ENCODE results near the gene ICA1. TPM values are rescaled to one million over a fixed set of nuclear protein-coding genes. Genes with fewer than 3 reads are reported as not detected.

Gene ICA1
- total and polyA plus RNA-seq, 2 of the 4 experiments (the other 2 are of a cell fraction): not detected

DNA sequence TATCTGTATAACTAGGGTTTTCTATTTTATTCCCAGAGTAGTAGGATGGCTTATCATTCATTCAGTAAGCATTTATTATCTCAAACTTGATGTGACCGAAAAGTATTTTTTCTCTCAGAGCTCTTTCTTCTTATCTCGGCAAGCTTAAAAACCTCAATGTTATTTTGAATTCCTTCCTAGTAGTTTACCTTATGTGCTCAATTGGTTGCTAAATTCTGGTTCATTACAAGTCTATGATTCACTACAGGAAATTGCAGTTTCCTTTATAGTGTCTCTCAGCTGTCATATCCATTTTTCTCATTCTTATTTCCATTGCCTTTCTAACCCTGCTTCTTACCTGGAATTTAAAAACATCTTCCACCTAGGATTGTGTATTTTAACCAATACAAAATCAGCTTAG, 12.6 kb upstream of the ICA1 start:
- no peak overlapping the region for H3K14ac ChIP-seq (replicated peaks; ENCODE audit: low read depth, low read length)
- intact Hi-C loops (cut with micrococcal nuclease): no loop called here
- H3K27ac ChIP-seq (ENCODE audit: insufficient read depth, low read length): no peak overlapping the region
- H3K9me1 ChIP-seq (ENCODE audit: insufficient read depth, low read length): no peaks in the 10 kb centered on the region
- no peak for TF ChIP-seq RCOR1 (IDR thresholded peaks at IDR 0.05; ENCODE audit: insufficient replicate concordance, low read length)
- TF ChIP-seq CEBPB (IDR thresholded peaks at IDR 0.05; ENCODE audit: low read depth, low read length): no peak
- no peak for TF ChIP-seq BHLHE40 (IDR thresholded peaks at IDR 0.05; ENCODE audit: low read depth, low read length)
- no peak for TF ChIP-seq SMC3 (IDR thresholded peaks at IDR 0.05; ENCODE audit: low read depth, low read length)
- TF ChIP-seq CHD1 (IDR thresholded peaks at IDR 0.05; ENCODE audit: low read depth, low read length): no peak
- no peak for TF ChIP-seq RFX5 (IDR thresholded peaks at IDR 0.05; ENCODE audit: low read depth, low read length)
- no peak for TF ChIP-seq RAD21 (IDR thresholded peaks at IDR 0.05; ENCODE audit: low read length)
- TF ChIP-seq, protein P1, sequence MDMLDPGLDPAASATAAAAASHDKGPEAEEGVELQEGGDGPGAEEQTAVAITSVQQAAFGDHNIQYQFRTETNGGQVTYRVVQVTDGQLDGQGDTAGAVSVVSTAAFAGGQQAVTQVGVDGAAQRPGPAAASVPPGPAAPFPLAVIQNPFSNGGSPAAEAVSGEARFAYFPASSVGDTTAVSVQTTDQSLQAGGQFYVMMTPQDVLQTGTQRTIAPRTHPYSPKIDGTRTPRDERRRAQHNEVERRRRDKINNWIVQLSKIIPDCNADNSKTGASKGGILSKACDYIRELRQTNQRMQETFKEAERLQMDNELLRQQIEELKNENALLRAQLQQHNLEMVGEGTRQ (IDR thresholded peaks at IDR 0.05; ENCODE audit: low read depth, low read length): no peak
- no peak for TF ChIP-seq FOS (IDR thresholded peaks at IDR 0.05; ENCODE audit: low read depth, low read length)
- TF ChIP-seq CTCF (conservative IDR thresholded peaks at IDR 0.05; ENCODE audit: low read depth, low read length): no peak
- no peak for TF ChIP-seq MXI1 (IDR thresholded peaks at IDR 0.05; ENCODE audit: borderline replicate concordance, low read depth, low read length)
- TF ChIP-seq, protein P2, sequence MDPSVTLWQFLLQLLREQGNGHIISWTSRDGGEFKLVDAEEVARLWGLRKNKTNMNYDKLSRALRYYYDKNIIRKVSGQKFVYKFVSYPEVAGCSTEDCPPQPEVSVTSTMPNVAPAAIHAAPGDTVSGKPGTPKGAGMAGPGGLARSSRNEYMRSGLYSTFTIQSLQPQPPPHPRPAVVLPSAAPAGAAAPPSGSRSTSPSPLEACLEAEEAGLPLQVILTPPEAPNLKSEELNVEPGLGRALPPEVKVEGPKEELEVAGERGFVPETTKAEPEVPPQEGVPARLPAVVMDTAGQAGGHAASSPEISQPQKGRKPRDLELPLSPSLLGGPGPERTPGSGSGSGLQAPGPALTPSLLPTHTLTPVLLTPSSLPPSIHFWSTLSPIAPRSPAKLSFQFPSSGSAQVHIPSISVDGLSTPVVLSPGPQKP (IDR thresholded peaks at IDR 0.05; ENCODE audit: borderline replicate concordance, low read depth, low read length): no peak
- no peak overlapping the region for H2AK5ac ChIP-seq (ENCODE audit: low read depth, low read length)
- no peaks in the 10 kb centered on the region for H3K36me3 ChIP-seq (ENCODE audit: control insufficient read depth, insufficient read depth, low read length)
- DNase-seq: no peak
- no peaks in the 10 kb centered on the region for H3K4me1 ChIP-seq (ENCODE audit: control insufficient read depth, insufficient read depth, low read length)
- H3K27me3 ChIP-seq (ENCODE audit: control insufficient read depth, insufficient read depth, low read length): no peaks in the 10 kb centered on the region
- ATAC-seq (ENCODE audit: low read depth): no peak
- in situ Hi-C loops (cut with MboI; ENCODE audit: low sequenced_read_pairs): no loop called here
- BruUV-seq (replicated peaks): no TSS peak
- H4K5ac ChIP-seq (ENCODE audit: low read depth, low read length): no peak overlapping the region
- CTCF ChIA-PET: no interaction called here
- H3K9ac ChIP-seq (ENCODE audit: low read depth, low read length): no peak overlapping the region
- no peak overlapping the region for H2BK20ac ChIP-seq (ENCODE audit: low read depth, low read length)
- no peaks in the 10 kb centered on the region for H3K9me3 ChIP-seq (ENCODE audit: control insufficient read depth, insufficient read depth, low read length)
- H2AFZ ChIP-seq (replicated peaks; ENCODE audit: low read length, poor library complexity): no peak overlapping the region
- dilution Hi-C loops (cut with HindIII; ENCODE audit: low sequenced_read_pairs, unreplicated experiment): no loop called here
- no peaks in the 10 kb centered on the region for H4K20me1 ChIP-seq (ENCODE audit: insufficient read depth, low read length)
- H3K56ac ChIP-seq (ENCODE audit: extremely low read depth, insufficient read depth, low read length): no peak overlapping the region
- H3K4me2 ChIP-seq (ENCODE audit: low read depth, low read length): no peak overlapping the region
- H3K23ac ChIP-seq (ENCODE audit: low read depth, low read length): no peak overlapping the region
- POLR2A ChIA-PET (ENCODE audit: unreplicated experiment): no interaction called here
- no peak overlapping the region for H3K4me3 ChIP-seq (ENCODE audit: insufficient read depth, low read depth, low read length)
- no peaks in the 10 kb centered on the region for H3K79me1 ChIP-seq (ENCODE audit: low read depth in 1 of 2, low read length in 2 of 2)
- no peak overlapping the region for H2AK9ac ChIP-seq (replicated peaks; ENCODE audit: low read depth, low read length, poor library complexity)
- H4K91ac ChIP-seq (ENCODE audit: insufficient read depth, low read depth, low read length): no peak overlapping the region
- H2BK120ac ChIP-seq (ENCODE audit: low read depth, low read length): no peak overlapping the region
- no peak overlapping the region for H3K4ac ChIP-seq (ENCODE audit: low read depth, low read length)
- no CpG with 5 or more reads among the region's 2 CpGs for WGBS, 2 experiments (ENCODE audit: extremely low coverage in 2 of 2, insufficient read length in 1 of 2)
- H4K8ac ChIP-seq (ENCODE audit: low read depth in 2 of 2, low read length in 2 of 2): no peak overlapping the region
- no peak overlapping the region for H3K18ac ChIP-seq (ENCODE audit: low read depth, low read length)
- H2BK15ac ChIP-seq (ENCODE audit: low read depth, low read length): no peak overlapping the region
- no peak overlapping the region for H2BK5ac ChIP-seq (ENCODE audit: low read depth, low read length, poor library complexity, severe bottlenecking)

Measured in IMR-90 (cell line).